ENCODE data around the gene FBXW7. TPM values are rescaled to one million over a fixed set of nuclear protein-coding genes. Genes with fewer than 3 reads are reported as not detected.

Gene FBXW7
- total RNA-seq, 4 donors from 2014 or later = 20.9 to 47.3 (median 39.5) TPM

- TF ChIP-seq CTCF (IDR thresholded peaks at IDR 0.05; ENCODE audit: low read depth) = no peak
These were observed 258.6 kb downstream of the FBXW7 start for GRCh38 chr4:152277333-152277732.

- no peak for TF ChIP-seq CTCF (IDR thresholded peaks at IDR 0.05; ENCODE audit: low read depth)
These were observed 262.5 kb downstream of the FBXW7 start for GRCh38 chr4:152273343-152273742.

Small RNA genes within 50 kb of the gene (small RNA-seq; reads per million reads assigned to genes)
- gene MIR3140 = not detected

Other genes with a start within 250 kb of the FBXW7 start
- 1 to 10 TPM in 2 of 4 donors, under 1 TPM in 2; 0.38 to 1.3 (median 1.0) TPM for gene TMEM154, start 143.9 kb upstream of the FBXW7 start, total RNA-seq
- under 1 TPM in 2 of 4 donors, not detected in 2; 0.22 to 0.34 TPM for gene TIGD4, start 243.6 kb upstream of the FBXW7 start, total RNA-seq
- gene ARFIP1, start 243.9 kb upstream of the FBXW7 start, total RNA-seq = 10 to 100 TPM; 17.7 to 31.8 (median 27.3) TPM